Hematopoietic multipotent progenitor cell (in vitro differentiated cells): Measurements from ENCODE around the gene CLEC4D. TPM values are rescaled to one million over a fixed set of nuclear protein-coding genes. Genes with fewer than 3 reads are reported as not detected.
"Not testable (repeated sequence)": the region's sequence is repeated elsewhere in the genome, so short reads cannot be mapped to it uniquely, and the experiment has no call there.

Experiments used
- DNase-seq, 3 donors: peaks; one replicate each; pipeline ENCODE4 v3.0.0-alpha.2; 2011 to 2015; ENCODE audit warnings: low read depth in 2 of 3, low spot score in 2 of 3
- total RNA-seq: library from RNA; depleted of rRNA; stranded (reverse); fragments of >200 nt; gene quantifications from one replicate; pipeline ENCODE4 v1.2.3, GENCODE V29; 2012

The CLEC4D gene
- total RNA-seq, 1 donor: under 0.01 TPM

DNA sequence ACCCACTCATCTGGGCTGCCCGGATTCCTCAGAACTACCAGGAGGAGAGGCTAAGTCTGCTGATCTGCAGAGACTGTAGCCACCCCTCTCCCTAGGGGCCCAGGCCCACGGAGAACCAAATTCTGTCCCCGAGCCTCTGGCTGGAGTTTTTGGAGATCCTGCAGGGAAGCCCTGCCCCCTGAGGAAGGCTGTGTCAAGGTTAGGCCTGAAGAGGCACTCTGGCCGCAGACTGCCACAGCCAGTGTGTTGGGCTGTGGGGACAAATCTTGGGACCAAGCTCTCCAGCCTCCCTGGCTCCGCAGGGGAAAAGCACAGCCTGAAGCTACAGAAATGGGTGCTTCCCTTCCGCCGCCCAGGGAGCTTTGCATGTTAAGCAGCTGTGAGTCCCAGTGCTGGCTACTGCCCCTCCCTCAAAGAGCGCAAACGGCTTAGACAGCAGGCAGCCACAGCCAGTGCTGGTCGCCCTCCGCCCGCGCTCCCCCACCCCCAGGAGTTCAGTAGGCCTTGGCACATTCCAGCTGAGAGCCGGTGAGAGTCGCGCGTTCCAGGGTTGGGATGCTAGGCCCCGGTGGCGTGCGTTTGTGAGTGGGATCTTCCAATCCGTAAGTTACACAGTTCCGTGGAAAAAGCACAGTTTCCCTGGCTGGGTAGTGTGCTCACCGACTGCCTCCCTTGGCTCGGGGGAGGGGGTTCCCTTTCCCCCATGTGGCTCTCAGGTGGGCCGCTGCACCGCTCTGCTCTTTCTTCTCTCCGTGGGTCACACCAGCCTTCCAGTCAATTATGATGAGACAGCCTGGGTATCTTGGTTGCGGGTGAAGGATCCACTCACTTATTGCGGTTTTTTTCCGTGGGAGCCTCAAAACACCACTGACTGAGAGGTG lies 14.2 kb downstream of the CLEC4D start:
- no peak for DNase-seq

DNA sequence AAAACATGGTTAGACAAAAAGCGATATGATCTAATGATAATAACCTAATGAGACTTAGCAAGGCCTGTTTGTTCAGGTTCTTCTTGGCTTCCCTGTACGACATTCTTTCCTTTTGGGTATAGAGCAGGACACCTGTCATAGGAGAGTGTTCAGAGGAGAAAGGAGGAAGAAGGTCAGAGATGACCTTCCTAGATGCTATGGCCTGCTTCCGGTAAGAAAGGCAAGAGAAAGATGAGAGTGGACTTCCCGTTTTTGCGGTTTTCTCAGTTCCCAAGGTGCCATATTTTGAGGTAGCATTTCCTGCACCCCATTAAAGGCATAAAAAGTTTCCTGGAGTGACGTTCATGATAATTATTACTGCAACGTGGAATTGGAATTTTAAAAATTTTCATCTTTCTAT lies 18.7 kb downstream of the CLEC4D start:
- DNase-seq: no peak

DNA sequence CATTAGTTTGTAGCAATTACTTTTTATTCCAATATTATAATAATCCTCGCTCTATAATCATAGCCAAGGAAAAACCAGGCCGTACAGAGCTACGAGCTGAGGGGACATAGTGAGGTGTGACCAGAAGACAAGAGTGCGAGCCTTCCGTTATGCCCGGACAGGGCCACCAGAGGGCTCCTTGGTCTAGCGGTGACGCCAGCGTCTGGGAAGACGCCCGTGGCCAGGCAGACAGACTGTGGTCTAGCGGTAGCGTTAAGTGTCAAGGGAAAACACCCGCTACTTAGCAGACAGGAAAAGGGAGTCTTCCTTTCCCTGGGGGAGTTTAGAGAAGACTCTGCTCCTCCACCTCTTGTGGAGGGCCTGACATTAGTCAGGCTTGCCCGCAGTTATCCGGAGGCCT lies 24.5 kb downstream of the CLEC4D start:
- not testable (repeated sequence) for DNase-seq

DNA sequence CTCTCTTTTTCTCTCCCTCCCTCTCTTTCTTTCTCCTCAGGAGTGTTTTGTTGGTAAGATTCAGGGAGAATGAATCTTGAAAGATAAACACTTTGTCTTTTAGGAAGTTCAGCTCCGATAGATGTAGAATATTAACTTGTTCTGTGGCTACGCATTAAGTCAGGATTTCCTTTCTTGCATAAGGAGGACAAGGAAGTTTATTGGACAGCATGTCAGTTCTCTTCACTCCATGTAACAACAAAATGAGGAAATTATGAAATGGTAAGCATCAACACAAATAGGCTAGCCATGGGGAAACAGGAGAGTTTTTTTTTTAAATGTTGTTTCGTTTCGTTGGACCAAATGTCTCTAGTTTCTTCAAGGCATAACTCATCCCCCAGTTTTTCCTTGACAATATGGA lies 27.5 kb downstream of the CLEC4D start, which contains the start of gene CLEC4E:
TSS of gene CLEC4E (minus strand) at position 75 of the 400 bp plus-strand sequence. CDS start 108 bp downstream, outside the sequence.
- DNase-seq: not testable (repeated sequence)

DNA sequence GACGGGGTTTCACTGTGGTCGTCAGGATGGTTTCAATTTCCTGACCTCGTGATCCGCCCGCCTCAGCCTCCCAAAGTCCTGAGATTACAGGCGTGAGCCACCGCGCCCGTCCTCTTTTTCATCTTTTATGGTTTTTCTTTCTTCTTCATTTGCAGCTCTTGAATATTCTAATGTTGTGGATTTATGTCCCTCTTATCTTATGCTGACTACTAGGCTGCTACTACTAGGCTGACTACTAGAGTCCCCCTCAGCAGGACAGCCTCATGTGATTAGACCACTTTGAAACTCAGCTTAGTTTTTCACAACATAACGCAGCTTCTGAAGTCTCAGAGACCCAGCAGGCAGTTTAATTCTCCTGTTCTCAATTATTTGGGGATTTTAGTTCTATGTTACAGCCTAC lies 28.3 kb downstream of the CLEC4D start:
- DNase-seq: no peak

DNA sequence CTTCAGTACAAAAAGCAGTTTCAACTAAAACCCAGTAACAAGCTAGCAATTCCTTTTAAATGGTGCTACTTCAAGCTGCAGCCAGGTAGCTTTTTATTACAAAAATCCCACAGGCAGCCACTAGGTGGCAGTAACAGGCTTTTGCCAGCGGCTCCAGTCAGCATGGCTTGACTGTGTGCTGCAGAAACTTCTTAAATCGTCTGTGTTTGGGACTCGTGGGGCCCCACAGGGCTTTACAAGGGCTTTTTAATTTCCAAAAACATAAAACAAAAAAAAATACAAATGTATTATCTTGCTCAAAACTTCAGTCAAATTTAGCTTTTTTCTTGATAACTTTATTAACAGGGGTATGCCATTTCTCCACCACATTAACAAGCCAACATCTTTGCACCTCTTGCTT lies 31.0 kb downstream of the CLEC4D start:
- DNase-seq: peak; percentile 43 to 80 (median 57)

DNA sequence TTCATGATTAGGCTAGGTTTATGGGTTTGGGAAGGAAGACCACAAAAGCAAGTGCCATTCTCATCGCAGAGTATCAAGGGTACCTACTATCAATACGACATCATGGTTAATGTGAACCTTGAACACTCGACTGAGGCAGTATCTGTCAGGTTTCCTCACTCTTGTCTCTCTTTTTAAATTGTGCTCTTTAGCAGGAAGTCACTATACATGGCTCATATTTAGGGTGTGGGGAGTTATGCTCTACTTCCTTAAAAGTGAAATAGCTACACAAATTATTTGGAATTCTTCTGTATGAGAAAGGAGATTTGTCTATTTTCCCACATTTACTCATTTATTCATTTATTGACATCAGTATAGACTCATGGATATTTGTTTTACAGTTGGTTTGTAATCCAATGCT lies 33.3 kb downstream of the CLEC4D start:
- no peak for DNase-seq

DNA sequence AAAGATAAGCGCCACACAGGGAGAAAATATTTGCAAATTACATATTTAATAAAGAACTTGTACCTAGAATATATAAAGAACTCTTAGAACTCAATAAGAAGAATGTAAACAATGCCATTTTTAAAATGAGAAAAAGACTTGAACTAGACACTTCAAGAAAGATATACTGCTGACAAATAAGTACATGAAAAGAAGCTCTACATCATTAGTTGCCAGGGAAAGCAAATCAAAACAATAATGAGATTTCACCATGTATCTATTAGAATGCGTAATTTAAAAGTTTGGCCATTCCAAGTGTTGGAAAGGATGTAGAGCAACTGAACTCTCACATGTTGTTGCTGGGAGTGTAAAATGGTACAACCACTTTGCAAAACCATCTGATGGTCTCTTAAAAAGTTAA lies 34.3 kb downstream of the CLEC4D start:
- DNase-seq: no peak

DNA sequence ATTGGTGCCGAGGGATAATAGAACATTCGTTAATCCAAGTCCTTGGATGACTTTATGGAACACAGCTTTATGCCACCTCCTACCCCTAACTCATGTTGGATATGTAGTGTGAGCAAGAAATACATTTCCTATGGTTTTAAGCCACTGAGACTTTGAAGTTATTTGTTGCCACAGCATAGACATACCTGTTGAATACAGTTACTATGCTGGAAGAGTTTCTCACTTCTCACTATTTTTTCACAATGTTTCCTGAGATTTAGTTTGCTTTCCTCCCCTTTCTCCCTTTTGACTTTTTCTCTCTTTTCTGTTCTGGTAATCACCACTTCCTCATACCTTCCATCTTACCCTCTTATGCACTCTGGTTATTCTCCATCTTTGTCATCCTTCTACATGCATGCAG lies 34.9 kb downstream of the CLEC4D start:
- DNase-seq: no peak

DNA sequence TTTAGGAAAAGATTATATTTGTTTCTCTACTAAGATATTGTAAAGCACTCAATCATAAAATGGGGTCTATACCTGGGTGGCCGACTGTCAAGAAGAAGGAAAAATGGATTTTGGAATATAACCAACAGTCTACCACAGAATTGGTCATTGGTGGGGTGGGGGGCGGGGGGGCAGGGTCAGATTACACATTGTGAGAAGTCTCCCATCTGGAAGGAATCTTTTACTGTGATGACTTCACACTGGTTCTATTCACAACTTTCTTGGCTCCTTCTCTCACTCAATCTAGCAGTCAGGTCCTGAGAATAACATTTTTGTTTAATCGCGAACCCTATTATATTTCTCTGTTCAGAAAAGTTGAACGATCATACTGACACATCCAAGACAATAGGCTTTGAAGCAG lies 36.1 kb downstream of the CLEC4D start:
- no peak for DNase-seq

DNA sequence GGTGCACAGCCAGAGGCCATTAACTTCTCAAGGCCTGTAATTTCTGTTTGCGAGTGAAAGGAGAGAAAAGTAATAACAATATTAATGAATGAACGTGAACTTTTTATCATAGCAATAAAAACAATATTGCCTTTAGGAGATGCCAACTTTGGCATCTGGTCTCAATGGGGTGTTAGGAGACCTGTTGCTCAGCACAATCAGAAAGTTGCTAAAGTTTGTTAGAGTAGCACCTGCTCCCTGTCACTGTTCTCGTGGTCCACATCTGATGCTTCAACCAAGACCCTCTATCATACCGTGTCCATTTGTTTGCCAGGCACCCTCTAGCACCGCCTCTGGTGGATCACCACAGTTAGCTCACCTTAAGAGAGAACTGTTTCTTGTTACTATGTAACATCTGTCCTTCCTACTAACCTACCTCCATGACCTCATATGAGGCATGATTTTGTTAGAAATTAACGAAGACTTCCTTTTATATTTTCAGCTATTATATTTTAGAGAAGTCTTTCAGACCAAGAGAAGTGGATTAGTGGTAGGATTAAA lies 39.9 kb downstream of the CLEC4D start:
- no peak for DNase-seq

DNA sequence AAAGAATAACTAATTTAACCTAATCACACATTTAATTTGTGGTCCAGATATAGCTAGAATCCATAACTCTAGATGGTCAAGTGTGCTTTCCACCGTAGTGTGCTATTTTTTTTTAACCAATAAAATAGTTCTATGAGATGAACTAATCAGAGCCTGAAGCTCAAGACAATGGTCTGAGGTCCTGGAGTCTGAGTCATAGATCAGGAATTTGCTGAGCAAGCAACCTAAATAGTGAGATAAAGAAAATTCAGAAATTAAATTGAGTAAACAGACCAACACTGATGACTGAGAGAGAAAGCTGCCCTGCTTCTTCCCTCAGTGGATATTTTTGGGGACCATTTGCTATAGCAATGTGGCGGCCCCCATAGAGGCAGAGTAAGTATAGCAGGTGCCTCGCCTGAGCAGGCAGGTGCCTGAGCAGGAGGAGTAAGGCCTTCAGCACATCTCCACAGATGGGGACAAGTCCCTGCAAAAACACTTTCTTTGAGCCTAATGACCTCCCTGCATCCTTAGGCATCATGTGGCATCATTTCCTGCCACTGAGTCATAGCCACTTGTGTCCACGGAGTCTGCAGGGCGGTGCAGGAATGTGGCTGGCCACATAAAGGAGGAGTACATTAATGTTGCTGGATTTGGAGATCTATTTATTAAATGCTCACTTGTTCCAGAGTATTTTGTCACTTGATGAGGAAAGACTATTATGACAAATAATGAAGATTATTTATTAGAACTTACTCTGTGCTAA lies 41.3 kb downstream of the CLEC4D start:
- no peak for DNase-seq

DNA sequence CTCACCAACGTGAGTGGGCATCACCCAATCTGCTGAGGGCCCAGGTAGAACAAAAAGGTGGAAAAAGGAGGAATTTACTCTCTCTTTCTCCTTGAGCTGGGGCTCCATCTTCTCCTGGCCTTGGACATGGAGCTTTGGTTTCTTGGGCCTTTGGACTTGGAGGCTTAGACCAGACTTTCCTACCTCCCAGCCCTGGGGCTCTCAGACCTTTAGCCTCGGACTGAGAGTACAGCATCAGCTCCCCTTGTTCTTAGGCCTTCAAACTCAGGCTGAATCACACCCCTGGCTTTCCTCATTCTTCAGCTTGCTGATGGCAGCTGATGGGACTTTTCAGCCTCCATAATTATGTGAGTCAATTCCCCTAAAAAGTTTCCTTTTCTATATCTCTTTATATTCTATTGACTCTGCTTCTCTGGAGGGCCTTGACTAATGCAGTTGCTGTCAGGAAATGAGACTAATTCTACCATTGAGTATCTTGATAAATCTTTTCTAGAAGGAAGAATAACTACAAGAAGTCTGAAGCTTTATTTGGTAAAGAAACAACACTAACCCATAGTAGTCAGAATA lies 43.3 kb downstream of the CLEC4D start:
- no peak for DNase-seq

DNA sequence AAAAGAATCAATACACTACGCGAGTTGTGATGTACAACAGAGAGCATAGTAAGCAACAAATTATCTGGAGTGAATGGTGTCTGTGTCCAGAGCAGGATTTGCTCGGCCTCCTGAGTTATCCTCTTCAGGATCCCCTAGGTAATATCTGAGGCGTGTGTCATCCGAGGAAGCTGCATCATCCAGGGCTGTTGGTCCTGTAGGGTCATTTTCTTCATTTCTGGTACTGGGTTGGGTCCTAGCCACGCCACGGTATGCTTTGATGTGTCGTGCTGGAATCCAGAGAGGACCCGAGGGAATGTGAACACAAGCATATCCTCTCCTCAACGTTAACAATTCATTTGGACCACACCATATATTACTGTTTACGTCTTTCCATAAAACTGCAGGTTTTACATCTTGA lies 46.4 kb downstream of the CLEC4D start:
- no peak for DNase-seq

DNA sequence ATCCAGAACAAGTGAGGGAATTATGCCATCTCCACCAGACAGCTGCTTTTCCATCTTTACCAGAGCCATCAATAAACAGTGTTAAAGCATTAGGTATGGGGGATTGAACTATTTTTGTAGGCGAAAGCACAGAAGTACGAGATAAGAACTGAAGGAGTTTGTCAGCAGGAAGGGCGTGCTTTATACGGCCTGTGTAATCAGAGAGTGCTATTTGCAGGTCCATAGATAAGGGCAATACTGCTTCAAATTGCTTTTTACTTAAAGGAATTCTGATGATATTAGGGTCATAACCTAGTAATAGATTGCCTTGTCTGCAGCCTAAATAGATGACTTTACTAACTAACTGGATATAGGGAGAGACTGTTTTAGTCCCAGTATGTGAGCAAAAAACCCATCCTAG lies 47.7 kb downstream of the CLEC4D start:
- no peak for DNase-seq

DNA sequence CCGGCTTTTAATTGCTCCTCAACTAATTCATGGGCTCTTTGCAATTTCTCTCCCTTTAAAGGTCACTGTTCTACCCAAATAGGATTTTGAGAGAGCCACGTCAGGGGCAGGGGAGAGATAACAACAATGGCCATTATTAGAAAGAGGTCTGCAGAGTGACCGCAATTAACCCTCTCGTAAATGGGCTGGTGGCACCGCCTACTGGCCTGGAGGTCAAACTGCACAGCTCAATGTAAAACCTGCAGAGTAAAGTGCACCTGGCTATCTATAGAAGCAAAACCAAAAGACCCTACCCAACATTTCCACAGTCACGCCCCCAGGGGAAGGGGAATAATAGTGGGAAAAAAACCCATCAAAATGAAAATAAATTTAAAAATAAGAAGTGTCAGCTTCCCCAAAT lies 49.0 kb downstream of the CLEC4D start:
- DNase-seq: no peak

DNA sequence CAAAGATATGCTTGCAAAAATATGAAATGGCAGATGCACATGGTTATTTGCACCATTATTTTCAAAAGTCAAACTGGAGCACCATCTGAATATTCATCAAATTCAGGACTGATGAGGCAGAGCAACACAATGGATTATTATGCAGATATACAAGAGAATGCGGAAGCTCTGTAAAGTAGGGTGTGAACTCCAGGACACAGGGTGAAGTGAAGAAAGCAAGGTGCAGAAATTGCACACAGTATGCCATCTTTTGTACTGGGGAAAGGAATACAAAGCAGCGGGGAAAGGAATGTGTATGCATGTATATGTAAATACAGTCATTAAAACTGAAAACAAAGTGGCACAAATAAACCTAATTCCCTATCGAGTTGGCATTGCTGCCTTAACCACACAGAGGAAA lies 50.1 kb downstream of the CLEC4D start:
- DNase-seq: no peak

DNA sequence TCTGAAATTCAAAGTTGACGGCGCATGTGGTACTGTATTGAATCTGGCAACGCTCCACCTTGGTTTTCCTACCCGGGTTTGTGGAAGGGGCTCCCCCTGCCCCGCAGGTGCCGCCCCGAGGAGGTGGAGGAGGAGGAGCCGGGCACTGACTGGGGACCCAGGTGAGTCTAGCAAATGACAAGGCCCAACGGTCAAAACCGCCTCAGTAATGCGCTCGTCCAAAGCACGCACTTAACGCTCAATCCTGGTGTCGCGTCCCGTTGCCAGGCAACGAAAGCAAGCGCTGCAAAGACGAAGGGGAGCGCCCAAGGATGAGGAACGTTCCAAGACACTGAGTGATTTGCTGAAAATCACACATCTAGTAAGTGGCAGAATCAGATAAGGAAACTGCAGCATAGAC lies 51.4 kb downstream of the CLEC4D start:
- no peak for DNase-seq

DNA sequence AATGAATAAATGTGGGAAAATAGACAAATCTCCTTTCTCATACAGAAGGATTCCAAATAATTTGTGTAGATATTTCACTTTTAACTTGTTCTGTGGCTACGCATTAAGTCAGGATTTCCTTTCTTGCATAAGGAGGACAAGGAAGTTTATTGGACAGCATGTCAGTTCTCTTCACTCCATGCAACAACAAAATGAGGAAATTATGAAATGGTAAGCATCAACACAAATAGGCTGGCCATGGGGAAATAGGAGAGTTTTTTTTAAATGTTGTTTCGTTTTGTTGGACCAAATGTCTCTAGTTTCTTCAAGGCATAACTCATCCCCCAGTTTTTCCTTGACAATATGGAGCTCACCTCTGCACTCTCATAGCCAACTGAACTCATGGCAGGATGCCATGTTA lies 52.7 kb downstream of the CLEC4D start:
- not testable (repeated sequence) for DNase-seq

DNA sequence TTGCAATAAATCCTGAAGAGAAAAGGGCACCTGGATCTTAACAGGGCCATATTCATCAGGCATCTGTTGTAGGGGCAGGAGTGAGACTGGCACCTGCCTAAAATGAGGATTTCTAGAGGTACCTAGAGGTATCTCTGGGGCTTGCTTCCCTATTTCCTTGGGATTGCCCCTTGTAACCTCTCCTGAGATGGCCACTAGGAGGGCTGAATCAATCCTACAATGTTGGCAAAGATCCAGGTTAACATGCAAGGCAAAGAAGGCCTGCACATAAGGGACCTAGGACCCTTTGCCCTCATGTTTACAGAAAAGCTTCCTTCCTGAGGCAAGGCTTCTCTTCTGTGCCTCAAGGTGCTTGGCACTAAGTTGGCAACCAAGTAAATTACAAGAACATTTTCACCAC lies 53.2 kb downstream of the CLEC4D start:
- DNase-seq: no peak
